GM21423 (cell line): Measurements from ENCODE around the gene ETFBKMT.

Source experiments
- ATAC-seq: cut with Tn5 transposase; IDR thresholded peaks from one replicate; pipeline ENCODE4 v1.9.1; 2021; ENCODE audit warnings: mild to moderate bottlenecking, moderate library complexity; ENCODE audit not compliant: unreplicated experiment

ETFBKMT gene

GRCh38 chr12:31659087-31659942 lies at the start of gene ETFBKMT:
ETFBKMT (plus strand) TSS chr12:31659688; CDS start chr12:31661954, 2,266 bp downstream.
- peak; percentile 99 for ATAC-seq

GRCh38 chr12:31612819-31613218 lies 46.7 kb upstream of the ETFBKMT start:
- no peak for ATAC-seq

GRCh38 chr12:31618228-31619025 lies 41.1 kb upstream of the ETFBKMT start:
- ATAC-seq, result no peak

- ATAC-seq, result no peak
Observed at GRCh38 chr12:31620311-31620710, 39.2 kb upstream of the ETFBKMT start.

- no peak for ATAC-seq
Observed at GRCh38 chr12:31622038-31622437, 37.5 kb upstream of the ETFBKMT start.

GRCh38 chr12:31626270-31626995 lies 33.1 kb upstream of the ETFBKMT start:
- no peak for ATAC-seq

GRCh38 chr12:31627456-31628054 lies 31.9 kb upstream of the ETFBKMT start:
- ATAC-seq, result no peak

- ATAC-seq, result no peak
Observed at GRCh38 chr12:31629756-31630732, 29.4 kb upstream of the ETFBKMT start.

GRCh38 chr12:31631023-31631724 lies 28.3 kb upstream of the ETFBKMT start:
- no peak for ATAC-seq

- ATAC-seq, result no peak
Observed at GRCh38 chr12:31631809-31632208, 27.7 kb upstream of the ETFBKMT start.

- no peak for ATAC-seq
Observed at GRCh38 chr12:31633464-31633863, 26.0 kb upstream of the ETFBKMT start.

- no peak for ATAC-seq
Observed at GRCh38 chr12:31634620-31635019, 24.9 kb upstream of the ETFBKMT start.

- ATAC-seq, result no peak
Observed at GRCh38 chr12:31641509-31642090, 17.9 kb upstream of the ETFBKMT start.

- no peak for ATAC-seq
Observed at GRCh38 chr12:31644536-31644935, 15.0 kb upstream of the ETFBKMT start.

GRCh38 chr12:31645924-31646323 lies 13.6 kb upstream of the ETFBKMT start:
- no peak for ATAC-seq

GRCh38 chr12:31647086-31647491 lies 12.4 kb upstream of the ETFBKMT start:
- ATAC-seq, result no peak

GRCh38 chr12:31650918-31651317 lies 8.6 kb upstream of the ETFBKMT start:
- no peak for ATAC-seq

GRCh38 chr12:31651893-31652521 lies 7.5 kb upstream of the ETFBKMT start:
- no peak for ATAC-seq
